Measurements from ENCODE around the gene IGFL2. TPM values are rescaled to one million over a fixed set of nuclear protein-coding genes. Genes with fewer than 3 reads are reported as not detected.
A peak's percentile ranks its signal among the peaks of the same experiment; 100 is the strongest.

IGFL2 gene
- total and polyA plus RNA-seq, 9 of the 15 experiments (the other 6 are each of a cell fraction or from before 2014, with no cell fraction given) = 0.42 to 1.7 (median 0.75) TPM; not detected in 2

DNA sequence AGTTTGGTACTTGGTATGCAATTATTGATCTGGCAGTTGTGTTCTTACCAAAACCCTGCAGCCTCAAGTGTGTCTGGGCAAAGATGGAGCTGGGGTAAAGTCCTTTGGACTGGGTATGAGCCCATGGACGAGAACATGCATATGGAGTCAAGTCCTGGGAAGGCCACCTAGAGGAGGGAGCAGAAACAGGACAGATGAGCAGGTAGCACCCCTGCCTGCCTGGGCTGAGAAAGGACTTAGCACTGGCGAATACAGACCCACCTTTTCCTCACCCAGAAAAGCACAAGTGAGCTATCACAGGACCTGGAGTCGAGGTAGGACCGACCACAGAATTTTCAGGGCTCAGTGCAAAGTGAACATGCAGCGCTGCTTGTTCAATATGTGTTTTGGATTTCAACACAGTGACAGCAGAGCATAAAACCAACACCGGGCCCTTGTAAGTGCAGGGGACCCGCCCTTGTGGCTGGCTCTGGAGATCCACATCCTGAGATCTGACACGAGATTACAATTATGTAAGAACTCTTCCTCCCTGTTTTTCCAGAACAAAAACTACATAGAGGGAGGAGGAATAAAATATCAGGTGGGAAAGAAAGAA is 25.9 kb downstream of the IGFL2 start:
- intact Hi-C loops (cut with micrococcal nuclease) (no loop called here), in situ Hi-C loops (cut with MboI) (no loop called here)
- WGBS (ENCODE audit: insufficient coverage, low coverage, missing lambda C conversion rate) = 0% methylated on average over 8 of the region's 8 CpGs
- Histone ChIP-seq H2AFZ (ENCODE audit: low read depth, low read length) (no peak overlapping the region), H3K9me1 (ENCODE audit: control insufficient read depth, insufficient read depth, low read length) (no peaks in the 10 kb centered on the region), H3K27me3 (ENCODE audit: control insufficient read depth in 2 of 2, insufficient read depth in 2 of 2, low read length in 2 of 2) (peaks cover 0 to 13% of the 10 kb centered on the region in 2 experiments; a peak in 2 of 5 replicates), H3K79me2 (ENCODE audit: control insufficient read depth, insufficient read depth, low read length) (no peaks in the 10 kb centered on the region), H3K4me2 (ENCODE audit: insufficient read depth, low read length) (no peak overlapping the region), H3K4me1 (replicated peaks in 1 of 2; ENCODE audit: control insufficient read depth in 2 of 2, insufficient read depth in 2 of 2, low read length in 2 of 2) (peaks cover 0 to 2% of the 10 kb centered on the region in 2 experiments; a peak in 2 of 5 replicates), H3K4me3 (no peak overlapping the region), H3K9me3 (replicated peaks; ENCODE audit: control insufficient read depth, insufficient read depth, low read depth, low read length) (no peaks in the 10 kb centered on the region), H4K20me1 (replicated peaks; ENCODE audit: control insufficient read depth, insufficient read depth, low read length) (no peaks in the 10 kb centered on the region), H3K27ac (ENCODE audit: extremely low read depth, low read depth, low read length) (no peak overlapping the region), H3K36me3 (ENCODE audit: control insufficient read depth, insufficient read depth, low read length) (no peaks in the 10 kb centered on the region), H3K9ac (ENCODE audit: insufficient read depth in 1 of 2, low read depth in 2 of 2, low read length in 2 of 2) (no peak overlapping the region)
- FAIRE-seq (no peak), ATAC-seq (no peak), DNase-seq (ENCODE audit: extremely low read depth in 1 of 4, low spot score in 3 of 4) (no peak)
- TF ChIP-seq, protein P1, sequence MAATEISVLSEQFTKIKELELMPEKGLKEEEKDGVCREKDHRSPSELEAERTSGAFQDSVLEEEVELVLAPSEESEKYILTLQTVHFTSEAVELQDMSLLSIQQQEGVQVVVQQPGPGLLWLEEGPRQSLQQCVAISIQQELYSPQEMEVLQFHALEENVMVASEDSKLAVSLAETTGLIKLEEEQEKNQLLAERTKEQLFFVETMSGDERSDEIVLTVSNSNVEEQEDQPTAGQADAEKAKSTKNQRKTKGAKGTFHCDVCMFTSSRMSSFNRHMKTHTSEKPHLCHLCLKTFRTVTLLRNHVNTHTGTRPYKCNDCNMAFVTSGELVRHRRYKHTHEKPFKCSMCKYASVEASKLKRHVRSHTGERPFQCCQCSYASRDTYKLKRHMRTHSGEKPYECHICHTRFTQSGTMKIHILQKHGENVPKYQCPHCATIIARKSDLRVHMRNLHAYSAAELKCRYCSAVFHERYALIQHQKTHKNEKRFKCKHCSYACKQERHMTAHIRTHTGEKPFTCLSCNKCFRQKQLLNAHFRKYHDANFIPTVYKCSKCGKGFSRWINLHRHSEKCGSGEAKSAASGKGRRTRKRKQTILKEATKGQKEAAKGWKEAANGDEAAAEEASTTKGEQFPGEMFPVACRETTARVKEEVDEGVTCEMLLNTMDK (IDR thresholded peaks at IDR 0.05; ENCODE audit: borderline replicate concordance, insufficient read depth, low read depth, low read length, poor library complexity, severe bottlenecking) = peak; percentile 21
- TF ChIP-seq RERE (CRISPR knock-in tag; IDR thresholded peaks at IDR 0.05; ENCODE audit: borderline replicate concordance) (no peak), ZNF561 (CRISPR knock-in tag; conservative IDR thresholded peaks at IDR 0.05) (no peak)
- TF ChIP-seq, protein P2, sequence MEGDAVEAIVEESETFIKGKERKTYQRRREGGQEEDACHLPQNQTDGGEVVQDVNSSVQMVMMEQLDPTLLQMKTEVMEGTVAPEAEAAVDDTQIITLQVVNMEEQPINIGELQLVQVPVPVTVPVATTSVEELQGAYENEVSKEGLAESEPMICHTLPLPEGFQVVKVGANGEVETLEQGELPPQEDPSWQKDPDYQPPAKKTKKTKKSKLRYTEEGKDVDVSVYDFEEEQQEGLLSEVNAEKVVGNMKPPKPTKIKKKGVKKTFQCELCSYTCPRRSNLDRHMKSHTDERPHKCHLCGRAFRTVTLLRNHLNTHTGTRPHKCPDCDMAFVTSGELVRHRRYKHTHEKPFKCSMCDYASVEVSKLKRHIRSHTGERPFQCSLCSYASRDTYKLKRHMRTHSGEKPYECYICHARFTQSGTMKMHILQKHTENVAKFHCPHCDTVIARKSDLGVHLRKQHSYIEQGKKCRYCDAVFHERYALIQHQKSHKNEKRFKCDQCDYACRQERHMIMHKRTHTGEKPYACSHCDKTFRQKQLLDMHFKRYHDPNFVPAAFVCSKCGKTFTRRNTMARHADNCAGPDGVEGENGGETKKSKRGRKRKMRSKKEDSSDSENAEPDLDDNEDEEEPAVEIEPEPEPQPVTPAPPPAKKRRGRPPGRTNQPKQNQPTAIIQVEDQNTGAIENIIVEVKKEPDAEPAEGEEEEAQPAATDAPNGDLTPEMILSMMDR (IDR thresholded peaks at IDR 0.05 in 2 of 3, conservative IDR thresholded peaks at IDR 0.05 in 1 of 3; ENCODE audit: insufficient read depth in 2 of 3, low read depth in 1 of 3, low read length in 3 of 3) = peak in 2 of 3 experiments; percentile 6 to 17; a peak in 1 of 6 replicates
- ChIA-PET CTCF (ENCODE audit: low intra/inter-chr PET ratio) (no interaction called here), POLR2A (interaction anchor here (0.6 kb wide), 1 partner anchor 8 kb away, joined by 3 read pairs; no protein-coding TSS in a partner anchor)
- BruUV-seq (replicated peaks) = no TSS peak

Data from K562 (cell line).